ENCODE measurements around the gene CRACDL. TPM values are rescaled to one million over a fixed set of nuclear protein-coding genes. Genes with fewer than 3 reads are reported as not detected.

CRACDL gene
- total RNA-seq, 2 donors from 2014 or later: 4.1 to 20.8 TPM

GRCh38 chr2:98899041-98899702, 36.9 kb downstream of the CRACDL start:
- no peaks in the 10 kb centered on the region for H3K9me3 ChIP-seq
- WGBS: 75% methylated on average over 5 of the region's 5 CpGs
- H3K27me3 ChIP-seq (replicated peaks; ENCODE audit: insufficient read depth): no peaks in the 10 kb centered on the region
- H3K36me3 ChIP-seq: no peaks in the 10 kb centered on the region
- H3K27ac ChIP-seq: no peak overlapping the region
- H3K4me3 ChIP-seq: no peak overlapping the region
- H3K4me1 ChIP-seq (replicated peaks): no peaks in the 10 kb centered on the region
- TF ChIP-seq POLR2AphosphoS5 (IDR thresholded peaks at IDR 0.05) (no peak), POLR2A (IDR thresholded peaks at IDR 0.05) (no peak)
- TF ChIP-seq, protein P1, sequence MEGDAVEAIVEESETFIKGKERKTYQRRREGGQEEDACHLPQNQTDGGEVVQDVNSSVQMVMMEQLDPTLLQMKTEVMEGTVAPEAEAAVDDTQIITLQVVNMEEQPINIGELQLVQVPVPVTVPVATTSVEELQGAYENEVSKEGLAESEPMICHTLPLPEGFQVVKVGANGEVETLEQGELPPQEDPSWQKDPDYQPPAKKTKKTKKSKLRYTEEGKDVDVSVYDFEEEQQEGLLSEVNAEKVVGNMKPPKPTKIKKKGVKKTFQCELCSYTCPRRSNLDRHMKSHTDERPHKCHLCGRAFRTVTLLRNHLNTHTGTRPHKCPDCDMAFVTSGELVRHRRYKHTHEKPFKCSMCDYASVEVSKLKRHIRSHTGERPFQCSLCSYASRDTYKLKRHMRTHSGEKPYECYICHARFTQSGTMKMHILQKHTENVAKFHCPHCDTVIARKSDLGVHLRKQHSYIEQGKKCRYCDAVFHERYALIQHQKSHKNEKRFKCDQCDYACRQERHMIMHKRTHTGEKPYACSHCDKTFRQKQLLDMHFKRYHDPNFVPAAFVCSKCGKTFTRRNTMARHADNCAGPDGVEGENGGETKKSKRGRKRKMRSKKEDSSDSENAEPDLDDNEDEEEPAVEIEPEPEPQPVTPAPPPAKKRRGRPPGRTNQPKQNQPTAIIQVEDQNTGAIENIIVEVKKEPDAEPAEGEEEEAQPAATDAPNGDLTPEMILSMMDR (IDR thresholded peaks at IDR 0.05): no peak
- no peak for DNase-seq (ENCODE audit: low spot score)
- intact Hi-C loops (cut with DNase I): no loop called here

- TF ChIP-seq, protein P1 (IDR thresholded peaks at IDR 0.05): no peak
- TF ChIP-seq POLR2A (IDR thresholded peaks at IDR 0.05) (no peak), POLR2AphosphoS5 (IDR thresholded peaks at IDR 0.05) (no peak)
- Histone ChIP-seq H3K36me3 (no peaks in the 10 kb centered on the region), H3K4me3 (no peak overlapping the region), H3K27me3 (replicated peaks; ENCODE audit: insufficient read depth) (no peaks in the 10 kb centered on the region), H3K4me1 (replicated peaks) (no peaks in the 10 kb centered on the region), H3K27ac (no peak overlapping the region), H3K9me3 (no peaks in the 10 kb centered on the region)
- DNase-seq (ENCODE audit: low spot score): no peak
- intact Hi-C loops (cut with DNase I): no loop called here
- 90% methylated on average over 13 of the region's 13 CpGs for WGBS
These were observed 37.6 kb downstream of the CRACDL start for GRCh38 chr2:98898423-98898841.

DNA sequence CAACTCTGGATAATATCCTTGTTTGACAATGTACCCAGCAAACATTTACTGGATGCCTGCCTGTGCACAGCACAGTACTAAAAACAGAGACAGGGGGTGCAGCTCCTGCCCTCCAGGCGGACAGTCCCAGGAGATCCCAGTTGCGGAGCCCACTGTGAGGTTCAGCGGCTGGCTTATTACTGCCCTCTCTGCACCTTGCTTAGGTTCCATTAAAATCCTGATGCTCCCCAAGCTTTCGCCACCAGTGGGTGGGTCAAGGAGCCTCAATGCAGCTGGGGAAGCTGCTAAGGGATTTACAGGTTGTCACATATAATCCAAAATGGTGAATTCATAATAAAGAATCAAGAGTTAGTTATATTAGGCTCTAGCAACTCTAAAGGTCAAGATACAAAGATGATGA, 38.3 kb downstream of the CRACDL start:
- WGBS: 97% methylated on average over 4 of the region's 4 CpGs
- Histone ChIP-seq H3K27ac (no peak overlapping the region), H3K27me3 (replicated peaks; ENCODE audit: insufficient read depth) (no peaks in the 10 kb centered on the region), H3K9me3 (no peaks in the 10 kb centered on the region), H3K36me3 (no peaks in the 10 kb centered on the region), H3K4me1 (replicated peaks) (no peaks in the 10 kb centered on the region), H3K4me3 (no peak overlapping the region)
- intact Hi-C loops (cut with DNase I): no loop called here
- DNase-seq (ENCODE audit: low spot score): no peak
- TF ChIP-seq POLR2A (IDR thresholded peaks at IDR 0.05): no peak
- TF ChIP-seq, protein P1 (IDR thresholded peaks at IDR 0.05): no peak

DNA sequence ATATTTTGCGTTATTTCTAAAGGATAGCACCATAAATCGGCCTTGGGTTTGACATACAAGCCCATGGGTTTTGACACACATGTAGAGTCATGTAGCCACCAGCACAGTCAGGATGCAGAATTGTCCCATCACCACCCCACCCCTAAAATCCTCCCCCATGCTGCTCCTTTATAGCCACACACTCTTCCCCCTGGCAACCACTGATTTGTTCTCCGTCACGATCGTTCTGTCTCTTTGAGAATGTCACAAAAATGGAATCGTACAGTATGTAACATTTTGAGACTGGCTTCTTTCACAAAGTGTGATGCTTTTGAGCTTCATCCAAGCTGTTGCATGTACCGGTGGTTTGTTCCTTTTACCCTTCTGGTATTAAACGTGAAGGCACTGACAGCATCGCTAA, 39.1 kb downstream of the CRACDL start:
- intact Hi-C loops (cut with DNase I): no loop called here
- DNase-seq (ENCODE audit: low spot score): no peak
- no peak overlapping the region for H3K4me3 ChIP-seq
- WGBS: 80% methylated on average over 9 of the region's 9 CpGs
- no peaks in the 10 kb centered on the region for H3K27me3 ChIP-seq (replicated peaks; ENCODE audit: insufficient read depth)
- no peaks in the 10 kb centered on the region for H3K9me3 ChIP-seq
- no peaks in the 10 kb centered on the region for H3K36me3 ChIP-seq
- H3K27ac ChIP-seq: no peak overlapping the region
- H3K4me1 ChIP-seq (replicated peaks): no peaks in the 10 kb centered on the region
- TF ChIP-seq POLR2A (IDR thresholded peaks at IDR 0.05) (no peak), POLR2AphosphoS5 (IDR thresholded peaks at IDR 0.05) (no peak)
- TF ChIP-seq, protein P1 (IDR thresholded peaks at IDR 0.05): no peak

DNA sequence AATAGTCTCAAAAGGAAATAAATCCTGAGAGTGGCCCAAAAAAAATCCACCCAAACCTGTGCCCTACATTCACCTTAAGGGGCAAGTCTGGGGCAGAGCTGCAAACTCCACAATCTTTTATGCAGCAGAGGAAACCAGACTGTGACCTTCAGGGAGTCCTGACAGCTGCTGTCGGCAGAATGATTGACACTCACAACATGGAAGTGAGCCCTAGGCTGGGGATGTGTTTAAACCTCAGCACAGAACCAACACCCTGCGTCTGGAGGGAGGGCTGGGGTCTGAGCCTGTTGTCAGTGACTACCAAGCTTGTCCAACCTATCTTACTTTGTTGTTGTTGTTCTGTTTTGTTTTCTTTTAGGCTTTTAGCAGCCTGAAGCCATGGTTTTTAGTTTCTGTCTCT, 39.6 kb downstream of the CRACDL start:
- no peak overlapping the region for H3K27ac ChIP-seq
- no peak overlapping the region for H3K4me3 ChIP-seq
- no peaks in the 10 kb centered on the region for H3K27me3 ChIP-seq (replicated peaks; ENCODE audit: insufficient read depth)
- intact Hi-C loops (cut with DNase I): no loop called here
- WGBS: 51% methylated on average over 2 of the region's 2 CpGs
- H3K9me3 ChIP-seq: no peaks in the 10 kb centered on the region
- no peaks in the 10 kb centered on the region for H3K4me1 ChIP-seq (replicated peaks)
- H3K36me3 ChIP-seq: no peaks in the 10 kb centered on the region
- DNase-seq (ENCODE audit: low spot score): no peak
- TF ChIP-seq POLR2A (IDR thresholded peaks at IDR 0.05): no peak
- TF ChIP-seq, protein P1 (IDR thresholded peaks at IDR 0.05): no peak

Measured in prostate gland (tissue), 2 donors.